Stimulated activated CD4-positive, alpha-beta T cell treated with anti-CD3 and anti-CD28 coated beads, Interleukin-12 subunit alpha, Interleukin-12 subunit beta, amount 100 ng/mL, for 24 hours (primary cell): ENCODE results near the gene PRPF40B.

Experiments
- DNase-seq, 2 experiments: peaks; one replicate each; pipeline ENCODE4 v3.0.0-alpha.2; 2020; ENCODE audit warnings: low read depth in 2 of 2

Gene PRPF40B

DNA sequence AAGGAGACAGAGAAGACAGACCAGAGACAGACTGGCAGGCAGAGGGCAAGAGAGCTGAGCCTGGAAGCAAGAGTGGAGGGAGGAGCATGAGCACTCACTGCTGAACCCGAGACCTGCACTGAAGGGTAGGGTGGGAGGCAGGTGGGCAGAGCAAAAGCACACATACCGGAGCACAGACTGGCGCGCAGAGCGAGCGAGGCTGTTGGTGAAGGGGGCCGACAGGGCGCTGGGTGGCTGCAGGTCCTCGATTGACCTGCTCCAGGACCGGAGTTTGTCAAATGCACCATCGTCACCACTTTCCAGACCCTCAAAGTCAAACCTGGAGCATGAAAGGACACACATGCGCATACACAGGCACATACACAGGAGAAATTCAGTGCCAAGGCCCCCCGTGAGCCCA, 34.9 kb downstream of the PRPF40B start:
- no peak for DNase-seq

DNA sequence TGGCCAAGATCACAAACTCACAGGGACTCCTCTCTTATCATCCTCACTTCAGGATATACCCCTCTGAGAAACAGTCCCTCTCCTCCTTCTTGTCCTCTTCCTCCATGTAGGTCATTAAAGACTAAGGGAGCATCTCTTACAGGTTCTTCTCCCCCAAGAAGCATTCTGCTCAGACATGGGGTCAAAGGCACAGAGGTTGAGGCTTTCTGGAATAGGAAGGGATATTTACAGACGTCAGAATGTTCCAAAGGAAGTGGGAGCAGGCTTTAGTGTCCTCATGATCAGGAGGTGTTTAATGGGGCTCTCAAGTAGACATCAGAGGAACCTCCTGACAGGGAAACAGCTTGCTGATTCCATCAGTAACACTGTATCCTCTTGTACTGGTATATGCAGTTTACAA, 36.4 kb downstream of the PRPF40B start:
- DNase-seq, result no peak

DNA sequence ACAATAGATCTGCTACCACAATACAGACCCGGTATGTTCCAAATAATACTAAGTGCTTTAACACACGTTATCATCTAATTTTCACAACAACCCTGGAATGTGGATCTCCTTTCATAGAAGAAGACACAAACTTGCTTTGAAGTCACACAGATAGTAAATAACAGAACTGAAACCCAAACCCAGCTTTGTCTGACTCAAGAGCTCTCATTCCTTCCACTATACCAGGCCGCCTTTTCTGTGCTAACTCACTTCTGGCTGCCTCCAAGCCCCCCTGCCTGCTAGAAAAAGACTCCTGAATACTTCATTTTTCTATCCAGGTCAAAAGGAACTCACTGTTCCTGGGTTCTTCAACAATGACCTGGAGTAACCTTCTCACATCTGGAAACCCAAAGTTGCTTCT, 37.8 kb downstream of the PRPF40B start:
- DNase-seq, result no peak

DNA sequence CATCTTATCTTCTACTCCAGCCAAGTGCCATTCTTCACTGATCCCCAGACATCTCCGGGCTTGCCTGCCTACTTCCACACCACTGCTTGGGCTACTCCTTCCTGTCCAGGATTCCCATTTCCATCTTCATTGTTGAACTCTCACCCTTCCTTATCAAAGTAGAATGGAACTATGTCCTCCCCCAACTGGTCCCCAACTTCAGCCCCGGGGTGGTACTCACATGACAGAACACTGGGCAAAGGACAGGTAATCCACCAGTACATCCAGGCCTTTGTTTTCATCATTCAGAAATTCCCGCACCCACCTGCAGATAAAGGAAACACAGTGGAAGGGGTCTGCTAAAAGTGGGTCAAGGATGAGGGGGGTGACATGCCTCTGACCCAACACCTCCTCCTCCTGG, 38.4 kb downstream of the PRPF40B start:
- no peak for DNase-seq

DNA sequence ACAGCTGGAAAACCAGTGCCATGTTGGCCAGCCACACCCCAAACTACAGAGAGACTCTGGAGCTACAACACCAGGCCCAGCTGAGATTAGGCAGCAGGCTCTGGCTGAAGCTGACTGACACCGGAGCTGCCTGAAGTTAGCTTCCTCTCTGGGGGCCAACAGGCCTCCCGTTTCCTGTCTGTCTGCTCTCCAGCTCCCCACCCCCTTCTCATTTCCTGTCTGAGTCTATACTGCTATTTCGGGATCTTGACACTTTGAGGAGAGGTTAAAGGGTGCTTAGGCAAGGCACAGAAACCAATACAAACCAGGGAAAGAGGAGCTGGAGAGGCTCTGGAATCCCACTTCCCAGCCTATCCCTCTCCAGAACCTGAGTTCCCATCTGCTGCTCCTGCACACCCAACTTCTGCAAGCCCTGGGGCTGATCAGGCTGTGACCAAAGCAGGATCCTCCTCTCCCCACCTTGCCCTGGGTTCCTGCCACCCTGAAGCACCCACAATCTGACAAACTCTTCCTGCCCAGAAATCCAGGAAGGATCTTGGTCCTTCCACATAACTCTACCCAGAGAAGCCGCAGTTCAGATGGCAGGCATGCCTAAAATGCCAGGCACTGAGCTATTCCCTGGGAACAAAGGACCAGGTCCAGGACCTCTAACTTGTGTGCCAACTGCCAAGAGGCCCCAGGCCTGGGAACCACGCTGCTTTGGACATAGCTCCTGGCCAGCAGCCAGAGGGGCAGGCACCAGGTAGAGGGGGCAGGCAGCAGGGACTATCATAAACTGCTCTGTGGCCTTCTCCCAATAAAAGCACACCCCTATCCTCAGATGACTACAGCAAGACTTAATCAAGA, 39.9 kb downstream of the PRPF40B start:
- DNase-seq, result peak; percentile 43 to 50

DNA sequence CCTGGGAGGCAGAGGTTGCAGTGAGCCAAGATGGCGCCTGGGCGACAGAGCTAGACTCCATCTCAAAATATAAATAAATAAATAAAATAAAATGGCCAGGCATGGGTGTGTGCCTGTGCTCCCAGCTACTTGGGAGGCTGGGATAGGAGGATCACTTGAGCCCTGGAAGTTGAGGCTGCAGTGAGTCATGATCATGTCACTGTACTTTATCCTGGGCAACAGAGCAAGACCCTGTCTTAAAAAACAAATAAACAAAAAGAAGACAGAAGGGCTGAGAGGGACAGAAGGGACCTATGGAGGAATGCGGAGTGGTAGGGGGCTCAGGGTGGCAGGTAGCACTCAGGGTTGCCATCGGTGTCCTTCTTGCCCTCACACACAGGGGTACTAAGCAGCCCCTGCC, 40.8 kb downstream of the PRPF40B start:
- DNase-seq, result no peak

DNA sequence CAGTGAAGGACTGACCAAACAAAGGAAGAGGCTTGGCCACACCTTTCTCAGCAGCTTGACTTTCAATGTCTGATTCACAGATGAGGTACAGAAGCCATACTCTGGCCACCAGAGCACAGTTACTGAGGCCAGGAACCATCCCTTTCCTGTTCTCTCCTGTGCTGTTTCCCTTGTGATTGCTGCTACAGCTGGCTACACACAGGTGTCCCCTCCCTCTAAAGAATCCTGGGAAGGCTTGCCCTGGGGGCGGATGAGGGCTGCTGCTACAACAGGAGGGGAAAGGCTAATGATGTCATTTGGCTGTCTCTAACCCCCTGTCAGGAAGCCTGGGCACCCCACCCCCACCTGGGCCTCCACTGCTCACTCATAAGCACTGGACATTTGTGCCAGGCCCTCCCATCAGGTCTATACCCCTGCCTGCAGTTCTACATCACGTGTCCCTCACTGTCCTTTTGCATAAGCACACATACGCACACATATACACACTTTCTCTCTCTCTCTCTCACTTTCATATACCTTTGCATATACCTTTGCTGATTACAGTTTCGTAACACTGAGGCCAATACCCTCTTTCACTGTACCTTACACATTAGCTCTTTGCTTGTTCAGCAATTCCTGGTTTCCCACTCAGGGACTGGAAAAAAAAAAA, 41.4 kb downstream of the PRPF40B start:
- DNase-seq, result no peak

DNA sequence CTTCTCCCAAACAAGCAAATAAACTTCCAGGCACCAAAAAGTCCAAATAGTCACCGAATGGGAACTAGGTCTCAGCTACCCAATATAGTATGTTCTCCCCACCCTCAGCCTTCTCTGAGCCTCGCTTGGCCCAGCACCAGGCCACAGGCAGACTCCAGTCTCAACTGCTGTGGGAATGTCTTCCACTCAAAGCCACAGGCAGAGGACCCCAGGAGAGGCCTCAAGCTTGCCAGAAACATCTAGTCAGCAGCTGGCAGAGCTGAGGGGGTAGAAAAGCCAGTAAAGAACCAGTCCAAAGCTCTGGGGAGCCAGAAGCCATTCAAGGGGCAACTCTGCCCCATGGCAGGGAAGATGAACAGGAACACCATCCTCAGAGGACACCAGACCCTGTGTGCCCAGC, 42.0 kb downstream of the PRPF40B start:
- no peak for DNase-seq

DNA sequence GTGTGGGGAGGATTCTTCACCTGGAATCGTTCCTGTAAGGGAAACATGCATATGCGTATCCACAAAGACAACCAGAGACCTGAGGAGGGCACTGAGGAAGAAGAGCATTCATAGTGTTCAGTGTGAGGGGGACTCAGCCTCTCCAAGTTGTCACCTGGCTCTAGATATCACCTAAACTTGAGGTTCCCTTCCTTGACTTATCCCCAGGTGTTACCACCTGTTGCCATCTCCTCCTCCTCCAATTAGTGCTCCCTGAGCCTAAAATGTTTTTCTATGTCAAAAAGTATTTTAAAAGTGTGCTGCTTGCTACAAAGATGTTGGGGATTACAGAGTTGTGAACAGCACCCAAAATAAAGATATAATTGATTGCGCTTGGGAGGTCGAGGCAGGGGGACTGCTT, 42.8 kb downstream of the PRPF40B start:
- no peak for DNase-seq

DNA sequence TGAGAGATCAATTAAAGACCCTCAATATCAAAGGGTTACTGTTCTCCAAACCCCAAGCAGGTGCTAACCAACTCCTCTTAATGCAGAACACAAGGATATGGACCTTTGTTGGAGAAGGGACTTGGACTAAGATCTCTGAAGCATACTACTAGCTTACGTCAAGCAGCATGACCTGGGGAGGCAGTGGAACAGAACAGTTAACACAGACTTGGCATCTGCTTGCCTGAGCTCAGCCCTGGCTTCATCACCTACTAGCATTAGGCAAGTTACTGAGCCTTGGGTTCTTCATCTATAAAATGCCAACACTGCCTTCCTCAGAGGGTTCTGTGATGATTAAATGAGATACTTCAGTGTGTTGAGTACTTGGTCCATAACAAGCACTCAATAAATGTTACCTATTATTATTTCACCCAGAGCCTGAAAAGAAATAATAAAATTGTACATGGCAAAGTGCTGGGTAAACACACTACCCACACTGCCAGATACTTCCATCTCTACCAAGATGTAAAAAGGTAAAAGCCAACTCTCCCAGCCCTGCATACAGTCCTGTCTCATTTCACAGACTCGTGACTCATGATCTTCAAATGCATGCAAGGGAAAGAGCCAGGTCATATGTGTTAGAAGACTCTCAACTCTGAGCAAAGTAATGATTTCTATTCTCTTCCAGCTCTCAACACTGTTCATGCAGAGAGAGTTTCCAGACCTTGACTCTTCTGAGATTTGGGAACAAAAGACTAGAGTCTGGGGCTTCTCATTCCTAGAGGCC, 44.1 kb downstream of the PRPF40B start:
- DNase-seq, result no peak

DNA sequence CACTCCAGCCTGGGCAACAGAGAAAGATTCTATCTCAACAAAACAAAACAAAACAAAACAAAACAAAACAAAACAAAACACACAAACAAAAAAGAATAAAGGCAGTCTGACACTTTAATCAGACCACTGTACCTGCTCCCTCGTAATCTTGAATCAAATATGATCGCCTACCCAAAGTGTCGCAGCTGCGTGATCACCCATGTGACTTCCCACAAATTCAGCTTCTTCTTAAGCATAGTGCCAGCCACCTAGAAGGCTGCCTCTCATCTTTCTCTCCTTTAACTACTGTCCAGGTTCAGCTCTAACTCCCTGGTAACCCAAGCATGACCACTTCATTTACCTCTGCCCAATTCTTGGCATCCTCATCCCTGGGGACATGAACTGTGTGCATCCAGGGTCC, 46.4 kb downstream of the PRPF40B start:
- no peak for DNase-seq

DNA sequence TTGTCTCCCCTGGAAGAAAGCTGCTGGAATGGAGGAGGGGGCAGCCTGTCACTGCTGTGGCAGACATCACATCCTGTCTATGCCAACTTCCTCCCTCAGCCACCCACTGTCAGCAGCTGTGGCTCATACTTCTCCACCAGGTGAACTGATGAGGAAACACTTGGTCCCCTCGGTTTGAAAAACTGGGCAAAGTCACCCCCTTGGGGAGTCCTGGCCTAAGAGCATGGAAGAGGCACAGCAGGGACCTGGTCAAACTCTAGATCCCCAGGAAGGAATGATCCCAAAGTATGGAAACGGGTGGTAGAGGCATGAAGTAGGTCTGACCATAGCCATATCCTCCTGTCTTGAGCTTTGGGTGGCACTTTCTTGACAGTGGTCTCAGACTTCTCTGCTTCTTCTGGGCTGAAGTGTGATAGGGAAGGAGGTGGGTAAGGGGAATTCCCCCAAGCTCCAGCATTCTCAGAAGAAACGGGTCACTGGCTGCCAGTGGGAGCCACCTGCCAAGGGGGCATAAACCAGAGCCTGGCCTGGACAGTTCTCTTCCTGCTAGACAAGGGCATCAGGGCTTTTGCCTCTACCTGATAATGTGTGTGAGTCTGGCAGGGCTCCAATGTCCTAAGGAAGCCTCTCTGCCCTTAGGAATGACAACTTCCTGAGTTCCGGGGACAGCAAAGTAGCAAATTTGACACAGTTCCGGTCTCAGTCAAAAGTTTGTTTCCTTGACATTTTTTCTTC, 47.8 kb downstream of the PRPF40B start:
- DNase-seq, result peak in 1 of 2 experiments; percentile 21

DNA sequence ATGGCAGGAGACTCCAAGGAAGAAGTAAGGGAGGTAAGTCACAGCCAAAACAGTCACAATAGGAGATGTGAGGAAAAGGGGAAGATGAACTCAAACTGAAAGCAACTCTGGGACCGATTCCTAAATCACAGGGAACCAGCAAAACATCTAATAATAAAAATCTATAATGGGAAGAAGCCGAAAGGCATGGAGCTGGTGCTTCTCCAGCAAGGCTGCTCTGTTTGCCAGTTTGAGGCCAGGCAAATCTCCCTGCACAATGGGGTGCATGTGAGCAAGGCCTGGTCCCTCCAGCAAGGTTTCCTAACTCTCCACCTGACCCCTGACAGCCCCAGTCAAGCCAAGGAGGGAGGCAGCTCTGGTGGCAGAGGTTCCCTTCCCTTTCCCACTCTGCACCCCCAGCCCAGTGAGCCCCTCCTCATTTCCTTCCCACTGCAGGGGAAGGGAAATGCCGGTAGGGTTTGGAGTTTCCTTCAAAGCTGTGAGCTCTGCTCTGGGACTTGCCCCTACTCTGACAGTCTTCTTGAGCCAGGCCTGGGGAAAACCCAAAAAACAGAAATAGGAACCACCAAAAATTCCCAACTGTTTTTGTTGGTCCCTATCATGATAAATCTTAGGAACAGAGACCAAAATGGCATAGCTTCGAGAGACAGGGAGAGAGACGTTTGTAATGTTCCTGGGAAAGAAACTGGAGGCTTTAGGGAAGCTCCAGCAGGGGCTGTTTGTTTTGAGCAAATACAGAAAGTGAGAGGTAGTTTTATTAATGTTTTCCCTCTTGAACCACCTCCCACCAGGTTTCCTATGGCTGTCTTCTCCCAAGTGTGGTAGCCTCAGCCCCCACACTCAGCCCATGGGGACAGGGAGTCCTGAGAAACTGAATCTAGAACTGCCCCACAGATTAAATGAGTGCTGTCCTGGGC, 49.2 kb downstream of the PRPF40B start:
- no peak for DNase-seq

DNA sequence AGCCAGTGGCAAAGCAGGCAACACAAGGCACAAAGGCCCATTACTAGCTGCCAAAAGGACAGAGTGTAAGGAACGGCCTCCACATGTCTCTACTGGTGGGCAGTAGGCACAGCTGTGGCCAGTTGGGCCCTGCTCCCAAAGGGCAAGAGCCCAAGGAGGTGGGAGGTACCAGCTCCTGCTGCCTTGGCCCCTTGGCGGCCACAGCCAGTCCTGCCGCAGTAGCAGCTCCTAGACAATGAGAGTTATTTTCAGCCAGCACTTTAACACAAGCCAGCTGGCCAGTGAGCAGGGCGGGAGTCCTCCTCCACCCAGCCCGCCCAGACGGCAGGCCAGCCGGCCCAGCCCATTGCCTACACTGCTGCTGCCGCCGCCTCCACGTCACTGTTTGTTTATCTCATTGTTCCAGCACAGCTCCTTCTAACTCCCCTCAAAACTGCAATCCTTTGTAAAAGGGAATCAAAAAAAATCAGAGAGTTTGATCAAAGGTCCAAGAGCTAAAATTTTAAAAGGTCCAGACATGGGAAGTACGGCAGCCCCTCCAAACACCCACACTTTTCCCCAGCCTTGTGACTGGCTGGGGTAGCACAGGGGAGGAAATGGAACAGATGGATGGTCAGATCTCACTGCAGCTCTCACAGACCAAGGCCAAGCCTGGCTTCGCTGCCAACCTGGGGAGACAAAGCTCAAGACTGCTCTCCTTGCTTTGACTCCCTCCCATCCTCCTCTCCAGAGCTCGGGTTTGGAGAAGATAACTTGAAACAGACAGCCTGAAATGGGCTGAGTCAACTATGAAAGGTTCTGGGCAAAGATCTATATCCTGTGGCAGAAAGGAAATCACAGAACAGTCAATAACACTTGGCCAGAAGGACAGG, 50.3 kb downstream of the PRPF40B start:
- no peak for DNase-seq

DNA sequence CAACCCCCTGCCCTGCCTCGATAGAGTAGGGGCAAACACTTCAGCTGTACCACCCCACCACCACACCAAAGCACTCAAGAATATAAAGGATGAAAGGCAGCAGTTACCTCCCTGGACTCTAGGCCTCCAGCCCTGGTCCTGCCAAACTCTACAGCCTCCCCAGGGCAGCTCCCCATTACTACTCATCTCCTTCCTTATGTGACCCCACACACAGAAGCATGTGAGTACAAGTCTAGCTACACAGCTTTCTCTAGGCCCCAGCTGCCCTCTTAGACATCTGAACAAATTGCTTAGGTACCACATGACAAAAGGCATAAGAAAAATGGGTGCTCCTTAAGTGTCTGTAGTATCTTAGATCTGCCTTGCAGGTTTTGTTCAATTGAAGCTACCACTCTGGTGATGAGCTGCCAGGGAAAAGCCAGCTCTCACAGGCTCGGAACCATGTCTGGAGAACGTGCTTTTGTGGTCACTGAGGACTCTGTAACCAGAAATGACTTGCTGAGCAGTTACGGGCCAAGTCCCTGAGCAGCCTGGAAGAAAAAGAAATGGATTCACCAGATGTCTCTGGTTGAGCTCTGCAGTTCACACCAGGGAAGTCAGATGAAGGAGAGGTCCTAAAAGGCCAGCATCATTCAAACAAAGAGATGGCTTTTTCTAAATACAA, 51.1 kb downstream of the PRPF40B start:
- DNase-seq, result no peak

DNA sequence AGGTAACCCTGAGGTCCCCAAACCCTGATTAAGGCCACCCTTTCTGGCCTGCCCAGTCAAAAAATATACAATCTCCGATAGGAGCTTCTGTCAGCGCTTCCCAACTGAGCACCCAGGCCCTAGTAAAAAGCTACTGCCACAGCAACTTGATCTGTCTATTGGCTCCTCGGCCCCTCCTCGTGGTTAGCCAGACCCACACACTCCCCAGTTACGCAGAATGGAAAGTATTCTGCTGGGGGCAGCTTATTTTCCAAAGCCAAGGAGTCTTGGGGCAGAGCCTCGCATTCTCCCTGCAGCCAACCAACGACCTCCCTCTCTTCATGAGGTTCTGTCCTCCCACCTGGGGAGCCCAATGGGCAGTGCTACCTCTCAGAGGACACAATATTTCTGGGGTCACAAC, 51.8 kb downstream of the PRPF40B start:
- no peak for DNase-seq

DNA sequence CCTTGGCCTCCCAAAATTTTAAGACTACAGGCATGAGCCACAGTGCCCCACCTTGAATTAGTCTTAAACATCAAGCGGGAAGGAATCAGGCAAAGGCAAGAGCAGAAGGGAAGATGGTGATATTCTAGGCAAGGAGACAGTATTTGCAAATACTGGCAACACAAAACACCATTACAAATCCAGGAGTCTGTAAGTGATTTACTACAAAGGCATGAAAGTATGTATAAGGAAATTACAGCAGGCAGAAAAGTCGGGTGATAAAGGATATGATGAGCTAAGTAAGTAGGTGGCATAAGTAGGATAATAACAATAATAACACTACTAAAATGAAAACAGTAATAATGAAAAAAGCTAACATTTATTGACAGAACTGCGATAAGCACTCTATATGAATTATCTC, 55.4 kb downstream of the PRPF40B start:
- no peak for DNase-seq

DNA sequence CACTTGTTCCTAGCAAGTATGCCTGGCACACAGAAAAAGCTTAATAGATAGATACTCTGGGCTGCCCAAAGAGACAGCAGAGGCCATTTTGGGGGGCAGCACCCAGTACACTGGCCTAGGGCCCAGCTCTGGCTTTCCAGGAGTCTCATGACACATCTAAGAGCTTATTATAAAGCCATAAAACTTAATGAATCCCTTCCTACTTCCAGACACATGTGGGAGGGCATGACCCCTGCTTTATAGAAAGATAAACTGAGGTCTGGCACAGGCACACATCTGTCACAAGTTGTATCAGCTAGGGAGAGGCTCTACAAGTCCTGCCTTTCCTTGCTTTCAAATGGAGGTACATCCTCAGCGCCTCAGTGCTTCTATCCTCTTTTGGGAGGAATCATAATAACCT, 56.7 kb downstream of the PRPF40B start:
- no peak for DNase-seq

DNA sequence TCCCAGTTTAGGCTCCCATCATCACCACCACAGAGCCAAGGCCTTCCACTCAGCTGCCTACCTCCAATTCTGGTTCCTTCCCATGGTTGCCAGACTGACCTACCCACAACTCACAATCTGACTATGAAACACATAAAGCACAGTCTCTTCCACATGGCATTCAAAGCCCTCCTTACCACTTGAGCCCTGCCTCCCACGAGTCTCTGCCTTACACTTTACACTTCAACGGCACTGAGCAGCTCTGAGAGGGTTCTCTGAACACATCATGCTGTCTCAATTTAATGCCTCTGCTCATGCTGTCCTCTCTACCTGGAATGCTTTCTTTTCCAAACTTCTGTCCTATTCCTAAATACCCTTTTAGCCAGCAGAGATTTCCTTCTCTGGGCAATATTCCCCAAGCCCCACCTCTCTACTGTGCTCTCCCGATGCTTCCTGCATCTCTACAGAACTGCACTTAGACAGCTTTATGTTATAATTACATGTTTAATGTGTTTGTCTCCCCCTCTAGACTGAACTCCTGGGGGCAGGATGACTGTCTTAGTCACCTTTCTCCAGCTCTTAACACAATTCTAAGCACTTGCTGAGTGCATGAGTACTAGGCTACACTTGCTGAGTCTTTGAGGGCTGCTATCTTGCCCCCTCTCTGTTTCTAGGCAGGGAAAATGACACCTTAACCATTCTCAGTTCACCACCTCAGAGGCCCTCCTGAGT, 60.4 kb downstream of the PRPF40B start:
- no peak for DNase-seq
